Endothelial cell of umbilical vein (primary cell): Measurements from ENCODE around the gene KIFC3. TPM values are rescaled to one million over a fixed set of nuclear protein-coding genes. Genes with fewer than 3 reads are reported as not detected.

ENCODE experiments used
- BruUV-seq: library from RNA; stranded (reverse); fragments of 400-500 nt; replicated peaks from 2 replicates; lab custom pipeline; 2021; lab: Mats Ljungman, UMichigan
- CTCF ChIA-PET: fragments of 300-600, 350-600 bp; sonication (Branson Sonifier 250); formaldehyde crosslinking; loops from one replicate; lab custom pipeline; 2021; ENCODE audit warnings: antibody characterized with exemption, inconsistent platforms; lab: Charles Lee
- POLR2A ChIA-PET: fragments of 300-600, 350-600 bp; sonication (Branson Sonifier 250); formaldehyde crosslinking; loops from one replicate; lab custom pipeline; 2021; ENCODE audit warnings: antibody characterized with exemption, inconsistent platforms; lab: Charles Lee
- DNase-seq: peaks from one replicate; pipeline ENCODE4 v3.0.0-alpha.2; 2011; ENCODE audit warnings: low read depth, low spot score
- FAIRE-seq: peaks from 2 replicates; lab custom pipeline; 2011; peaks lifted over from hg19 to GRCh38; lab: Jason Lieb, UNC
- H2AFZ ChIP-seq: 2 replicates; pipeline ENCODE4 v1.6.0; 2012; ENCODE audit warnings: low read depth, low read length, control low read depth, inconsistent platforms
- H3K27ac ChIP-seq: 2 replicates; pipeline ENCODE4 v1.5.1; 2011; ENCODE audit warnings: low read depth, mild to moderate bottlenecking, control low read depth, low read length, moderate library complexity; ENCODE audit not compliant: insufficient read depth
- H3K27me3 ChIP-seq, 2 experiments: 2 replicates each; pipeline versions ENCODE4 v1.6.0 to v1.6.1; 2011; ENCODE audit warnings: low read length in 2 of 2, mixed read lengths in 1 of 2; ENCODE audit not compliant: control insufficient read depth in 2 of 2, insufficient read depth in 2 of 2
- H3K36me3 ChIP-seq, 2 experiments: 2 replicates in 1 of 2; 3 replicates in 1 of 2; pipeline ENCODE4 v1.5.1; 2011; ENCODE audit warnings: low read length in 2 of 2, mild to moderate bottlenecking in 1 of 2, moderate library complexity in 1 of 2; ENCODE audit not compliant: control insufficient read depth in 2 of 2, insufficient read depth in 2 of 2; ENCODE audit errors: extremely low read depth in 1 of 2
- H3K4me1 ChIP-seq: 3 replicates; pipeline ENCODE4 v1.5.1; 2011; ENCODE audit warnings: mild to moderate bottlenecking, low read length; ENCODE audit not compliant: control insufficient read depth, insufficient read depth; ENCODE audit errors: extremely low read depth
- H3K4me2 ChIP-seq: 2 replicates; pipeline ENCODE4 v1.6.1; 2011; ENCODE audit warnings: low read length, control low read depth, mixed read lengths; ENCODE audit not compliant: insufficient read depth
- H3K4me3 ChIP-seq, 3 experiments: fragments of 200-600 bp in 1 of 3; sonication (generic), shearing (Covaris generic) in 1 of 3; replicated peaks in 1 of 3; 2 replicates each; pipeline ENCODE4 v1.5.1; 2011 to 2016; ENCODE audit warnings: control low read depth in 3 of 3, low read length in 3 of 3, mild to moderate bottlenecking in 2 of 3, inconsistent platforms in 1 of 3, low read depth in 1 of 3, moderate library complexity in 1 of 3; ENCODE audit not compliant: insufficient read depth in 1 of 3
- H3K79me2 ChIP-seq: 2 replicates; pipeline ENCODE4 v1.6.0; 2012; ENCODE audit warnings: low read length, inconsistent platforms; ENCODE audit not compliant: control insufficient read depth, insufficient read depth
- H3K9ac ChIP-seq: replicated peaks from 2 replicates; pipeline ENCODE3; 2011; ENCODE audit warnings: low read length, control low read depth; ENCODE audit not compliant: insufficient read depth; ENCODE audit errors: extremely low read depth
- H3K9me1 ChIP-seq: replicated peaks from 3 replicates; pipeline ENCODE4 v1.6.0; 2011; ENCODE audit warnings: mild to moderate bottlenecking, low read length; ENCODE audit not compliant: control insufficient read depth, insufficient read depth; ENCODE audit errors: extremely low read depth
- H3K9me3 ChIP-seq: replicated peaks from 2 replicates; pipeline ENCODE4 v1.5.1; 2012; ENCODE audit warnings: low read length, inconsistent platforms; ENCODE audit not compliant: control insufficient read depth, insufficient read depth
- H4K20me1 ChIP-seq: replicated peaks from 2 replicates; pipeline ENCODE3; 2011; ENCODE audit warnings: mild to moderate bottlenecking, low read length; ENCODE audit not compliant: control insufficient read depth, insufficient read depth; ENCODE audit errors: extremely low read depth
- EZH2 ChIP-seq: IDR thresholded peaks from 2 replicates; pipeline ENCODE4 v1.6.1; 2012; ENCODE audit warnings: borderline replicate concordance, low read depth, mild to moderate bottlenecking, moderate library complexity, low read length, inconsistent platforms; ENCODE audit not compliant: severe bottlenecking
- FOS ChIP-seq: IDR thresholded peaks from 2 replicates; pipeline ENCODE4 v1.6.1; 2011; ENCODE audit warnings: mild to moderate bottlenecking, low read length, moderate library complexity, borderline replicate concordance; ENCODE audit not compliant: insufficient read depth
- JUN ChIP-seq: IDR thresholded peaks from 2 replicates; pipeline ENCODE4 v1.6.1; 2011; ENCODE audit warnings: borderline replicate concordance, low read depth; ENCODE audit not compliant: insufficient read length, insufficient read depth
- MYC ChIP-seq: IDR thresholded peaks from one replicate; pipeline ENCODE4 v1.6.1; 2011; ENCODE audit warnings: mild to moderate bottlenecking, low read depth, low read length
- POLR2A ChIP-seq: IDR thresholded peaks from 2 replicates; pipeline ENCODE4 v1.6.1; 2012; ENCODE audit warnings: low read depth, mild to moderate bottlenecking, control low read depth, low read length
- POLR2AphosphoS5 ChIP-seq: IDR thresholded peaks from 2 replicates; pipeline ENCODE4 v1.6.1; 2012; ENCODE audit warnings: low read depth, mild to moderate bottlenecking, control low read depth, low read length, moderate library complexity; ENCODE audit not compliant: insufficient read depth
- dilution Hi-C: fragments of 300-500 bp; cut with MboI; formaldehyde crosslinking; loops from one replicate; pipeline ENCODE4 v1.15.0; 2019; ENCODE audit warnings: low sequenced_read_pairs; ENCODE audit not compliant: extremely low pct_ligation_motif_present
- intact Hi-C: fragments of 100-400 bp; cut with micrococcal nuclease; formaldehyde crosslinking; loops from one replicate; pipeline ENCODE4 v1.10.0; 2022
- polyA plus RNA-seq, 4 experiments: library from polyadenylated mRNA; depleted of rRNA in 3 of 4; stranded (reverse) in 3 of 4; unstranded in 1 of 4; fragments of >200 nt; gene quantifications; 2 replicates each; pipeline versions ENCODE4 v1.2.1 to v1.2.3, GENCODE V29; 2011 to 2012; ENCODE audit warnings: missing spikeins in 1 of 4
- total RNA-seq: library from RNA; stranded (reverse); gene quantifications from 2 replicates; pipeline ENCODE4 v1.2.3, GENCODE V29; 2021
- TF ChIP-seq, protein P1 (sequence below), 2 donors: IDR thresholded peaks; 1 replicate in 1 of 2; 2 replicates in 1 of 2; pipeline ENCODE4 v1.5.1; 2011; ENCODE audit warnings: low read length in 2 of 2, mild to moderate bottlenecking in 2 of 2, moderate library complexity in 2 of 2, control low read depth in 1 of 2, inconsistent platforms in 1 of 2, low read depth in 1 of 2; ENCODE audit not compliant: insufficient read depth in 1 of 2; ENCODE audit errors: extremely low read depth in 1 of 2

KIFC3 gene
- total and polyA plus RNA-seq, 2 donors (not counting 3 experiments of a cell fraction or from before 2014, with no cell fraction given) = 36.3 to 62.2 TPM

DNA sequence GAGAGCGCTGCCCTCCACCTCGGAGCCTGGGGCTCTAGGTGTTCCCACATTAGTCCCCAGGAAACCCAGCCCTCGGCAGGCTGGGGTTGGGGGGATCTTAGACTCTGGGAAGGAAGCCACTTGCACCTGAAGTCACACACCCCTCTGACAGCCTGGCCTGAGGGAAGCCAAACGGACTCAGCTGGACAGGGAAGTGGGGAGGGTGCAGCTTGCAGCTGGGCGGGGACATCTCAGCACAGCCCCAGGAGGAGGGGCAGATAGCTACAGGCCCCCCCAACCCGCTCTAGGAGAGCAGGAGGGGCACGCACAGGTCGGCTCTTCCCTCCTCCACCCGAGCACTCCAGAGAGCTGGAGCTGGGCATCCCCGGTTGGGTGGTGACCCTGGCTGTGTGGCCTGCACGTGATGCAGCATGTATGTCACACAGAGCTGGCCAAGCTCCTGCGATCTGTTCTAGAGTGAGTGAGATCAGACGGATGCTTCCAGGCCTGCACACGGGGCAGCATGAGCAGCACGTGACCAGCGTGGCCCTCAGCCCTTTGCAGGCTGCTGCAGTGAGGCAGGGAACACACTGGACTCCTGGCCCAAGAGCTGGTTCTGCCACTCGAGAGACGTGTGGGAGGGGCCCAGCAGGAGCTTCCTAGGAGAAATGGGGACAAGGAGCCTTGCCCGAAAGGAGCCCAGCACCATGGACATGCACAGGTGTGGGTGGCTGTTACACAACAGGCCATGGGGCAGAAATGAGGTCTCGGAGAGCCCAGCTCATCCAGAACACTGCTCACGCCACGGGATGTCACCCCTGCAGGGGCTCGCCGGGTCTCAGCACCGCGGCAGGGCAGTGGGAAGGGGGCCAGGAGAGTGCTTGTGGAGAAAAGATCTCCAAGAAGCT is 15.4 kb downstream of the KIFC3 start:
- no peak overlapping the region for H2AFZ ChIP-seq
- H3K9me1 ChIP-seq = no peaks in the 10 kb centered on the region
- H3K36me3 ChIP-seq = peaks cover 4 to 28% of the 10 kb centered on the region in 2 experiments
- no TSS peak for BruUV-seq
- H3K9me3 ChIP-seq = no peaks in the 10 kb centered on the region
- H3K4me1 ChIP-seq = peaks cover 2% of the 10 kb centered on the region
- dilution Hi-C loops = no loop called here
- H4K20me1 ChIP-seq = no peaks in the 10 kb centered on the region
- H3K79me2 ChIP-seq = no peaks in the 10 kb centered on the region
- H3K27me3 ChIP-seq = no peaks in the 10 kb centered on the region
- H3K4me2 ChIP-seq = no peak overlapping the region
- H3K9ac ChIP-seq = no peak overlapping the region
- DNase-seq (no peak), FAIRE-seq (no peak)
- no peak overlapping the region for H3K4me3 ChIP-seq
- intact Hi-C loops = no loop called here
- no peak overlapping the region for H3K27ac ChIP-seq
- ChIA-PET POLR2A (no interaction called here), CTCF (interaction anchor here (1.0 to 1.6 kb wide), 5 partner anchors 8 to 210 kb away, joined by 3 to 4 read pairs (median 3); no protein-coding TSS in a partner anchor)
- TF ChIP-seq, protein P1, sequence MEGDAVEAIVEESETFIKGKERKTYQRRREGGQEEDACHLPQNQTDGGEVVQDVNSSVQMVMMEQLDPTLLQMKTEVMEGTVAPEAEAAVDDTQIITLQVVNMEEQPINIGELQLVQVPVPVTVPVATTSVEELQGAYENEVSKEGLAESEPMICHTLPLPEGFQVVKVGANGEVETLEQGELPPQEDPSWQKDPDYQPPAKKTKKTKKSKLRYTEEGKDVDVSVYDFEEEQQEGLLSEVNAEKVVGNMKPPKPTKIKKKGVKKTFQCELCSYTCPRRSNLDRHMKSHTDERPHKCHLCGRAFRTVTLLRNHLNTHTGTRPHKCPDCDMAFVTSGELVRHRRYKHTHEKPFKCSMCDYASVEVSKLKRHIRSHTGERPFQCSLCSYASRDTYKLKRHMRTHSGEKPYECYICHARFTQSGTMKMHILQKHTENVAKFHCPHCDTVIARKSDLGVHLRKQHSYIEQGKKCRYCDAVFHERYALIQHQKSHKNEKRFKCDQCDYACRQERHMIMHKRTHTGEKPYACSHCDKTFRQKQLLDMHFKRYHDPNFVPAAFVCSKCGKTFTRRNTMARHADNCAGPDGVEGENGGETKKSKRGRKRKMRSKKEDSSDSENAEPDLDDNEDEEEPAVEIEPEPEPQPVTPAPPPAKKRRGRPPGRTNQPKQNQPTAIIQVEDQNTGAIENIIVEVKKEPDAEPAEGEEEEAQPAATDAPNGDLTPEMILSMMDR (IDR thresholded peaks at IDR 0.05; ENCODE audit: extremely low read depth in 1 of 2, insufficient read depth in 1 of 2, low read depth in 1 of 2, low read length in 2 of 2) = no peak
- no peak for TF ChIP-seq POLR2AphosphoS5
- TF ChIP-seq POLR2A = no peak

DNA sequence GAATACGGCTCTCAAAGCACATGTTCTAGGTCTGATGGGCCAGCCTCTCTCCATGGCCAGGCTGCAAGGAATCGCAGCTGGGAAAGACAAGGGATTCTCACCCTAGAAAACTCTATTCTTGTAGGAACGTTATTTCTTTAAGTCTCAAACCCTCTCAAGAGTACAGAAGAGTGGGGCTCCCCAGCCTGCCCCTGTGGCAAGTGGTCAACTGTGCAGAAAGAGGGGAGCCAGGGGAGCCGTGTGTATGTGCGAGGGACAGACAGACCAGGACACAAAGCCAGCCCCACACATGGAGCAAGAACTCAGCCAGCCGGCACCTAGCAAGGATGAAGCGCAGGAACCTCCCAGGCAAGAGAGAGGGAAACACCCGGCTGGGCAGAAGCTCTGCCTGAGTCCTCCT is 16.4 kb downstream of the KIFC3 start:
- DNase-seq (no peak), FAIRE-seq (no peak)
- intact Hi-C loops = no loop called here
- no peaks in the 10 kb centered on the region for H3K9me1 ChIP-seq
- H3K9me3 ChIP-seq = no peaks in the 10 kb centered on the region
- H2AFZ ChIP-seq = no peak overlapping the region
- H3K27me3 ChIP-seq = no peaks in the 10 kb centered on the region
- CTCF ChIA-PET = interaction anchor here (1.6 kb wide), 1 partner anchor 210 kb away, joined by 4 read pairs; no protein-coding TSS in a partner anchor
- H3K4me1 ChIP-seq = peaks cover 2% of the 10 kb centered on the region
- TF ChIP-seq, protein P1 (IDR thresholded peaks at IDR 0.05; ENCODE audit: extremely low read depth in 1 of 2, insufficient read depth in 1 of 2, low read depth in 1 of 2, low read length in 2 of 2) = no peak
- TF ChIP-seq FOS (no peak), MYC (no peak), POLR2AphosphoS5 (no peak), JUN (no peak), POLR2A (no peak), EZH2 (no peak)
- no peak overlapping the region for H3K9ac ChIP-seq
- peaks cover 4 to 27% of the 10 kb centered on the region in 2 experiments for H3K36me3 ChIP-seq
- POLR2A ChIA-PET = no interaction called here
- H3K4me3 ChIP-seq = no peak overlapping the region
- no peaks in the 10 kb centered on the region for H3K79me2 ChIP-seq
- dilution Hi-C loops = no loop called here
- no TSS peak for BruUV-seq
- no peak overlapping the region for H3K4me2 ChIP-seq
- H3K27ac ChIP-seq = no peak overlapping the region
- no peaks in the 10 kb centered on the region for H4K20me1 ChIP-seq
